Smooth muscle cell (in vitro differentiated cells): ENCODE results near the gene SDCCAG8. TPM values are rescaled to one million over a fixed set of nuclear protein-coding genes. Genes with fewer than 3 reads are reported as not detected.

ENCODE experiments used
- DNase-seq: peaks from one replicate; lab custom pipeline; 2025; ENCODE audit not compliant: unreplicated experiment; lab: John Stamatoyannopoulos, UW
- H2AFZ ChIP-seq: fragments of 200-600 bp; sonication (generic); 2 replicates; pipeline ENCODE4 v1.6.0; 2016; ENCODE audit warnings: antibody characterized with exemption, low read depth, mild to moderate bottlenecking
- H3F3A ChIP-seq: fragments of 200-600 bp; sonication (generic); 2 replicates; pipeline ENCODE4 v1.6.0; 2017; ENCODE audit warnings: antibody characterized with exemption, low read depth
- H3K27ac ChIP-seq: fragments of 200-600 bp; sonication (generic); 2 replicates; pipeline ENCODE4 v1.5.1; 2016; ENCODE audit warnings: low read depth, mild to moderate bottlenecking
- H3K27me3 ChIP-seq: fragments of 200-600 bp; sonication (generic); 2 replicates; pipeline ENCODE4 v1.6.1; 2016; ENCODE audit warnings: low read depth, mild to moderate bottlenecking
- H3K36me3 ChIP-seq: fragments of 200-600 bp; sonication (generic); 2 replicates; pipeline ENCODE4 v1.5.1; 2016; ENCODE audit warnings: low read depth
- H3K4me1 ChIP-seq: fragments of 200-600 bp; sonication (generic); 2 replicates; pipeline ENCODE4 v1.5.1; 2016; ENCODE audit warnings: low read depth
- H3K4me2 ChIP-seq: fragments of 200-600 bp; sonication (generic); 2 replicates; pipeline ENCODE4 v1.6.0; 2016; ENCODE audit warnings: mild to moderate bottlenecking
- H3K4me3 ChIP-seq: fragments of 200-600 bp; sonication (generic); 2 replicates; pipeline ENCODE4 v1.5.1; 2016; ENCODE audit warnings: mild to moderate bottlenecking
- H3K79me2 ChIP-seq: fragments of 200-600 bp; sonication (generic); 2 replicates; pipeline ENCODE4 v1.6.0; 2016; ENCODE audit warnings: low read depth, mild to moderate bottlenecking
- H3K9ac ChIP-seq: fragments of 200-600 bp; sonication (generic); 2 replicates; pipeline ENCODE4 v1.6.0; 2016; ENCODE audit warnings: low read depth
- H3K9me3 ChIP-seq: fragments of 200-600 bp; sonication (generic); replicated peaks from 2 replicates; pipeline ENCODE4 v1.5.1; 2016; ENCODE audit warnings: low read depth
- H4K20me1 ChIP-seq: fragments of 200-600 bp; sonication (generic); 2 replicates; pipeline ENCODE4 v1.6.0; 2016; ENCODE audit warnings: low read depth
- CTCF ChIP-seq: fragments of 200-600 bp; sonication (generic); IDR thresholded peaks from 2 replicates; pipeline ENCODE4 v1.5.1; 2017; ENCODE audit warnings: borderline replicate concordance, mild to moderate bottlenecking, antibody characterized with exemption; ENCODE audit not compliant: insufficient read depth, poor library complexity, severe bottlenecking
- WGBS: methylation state at CpG from one replicate; pipeline ENCODE4 v1.1.7; 2016; ENCODE audit warnings: low lambda C conversion rate; 5-methylcytosine and 5-hydroxymethylcytosine counted together
- polyA plus RNA-seq: library from polyadenylated mRNA; unstranded; fragments of >200 nt; fragmentation: Nextera tagmentation; extraction: Ambion mirVana; gene quantifications from 2 replicates; pipeline ENCODE4 v1.2.1, GENCODE V29; 2016
- total RNA-seq: library from RNA; depleted of rRNA; stranded (reverse); fragments of >200 nt; gene quantifications from 2 replicates; pipeline ENCODE4 v1.2.3, GENCODE V29; 2014

Gene SDCCAG8
- total and polyA plus RNA-seq, 2 experiments from 2014 or later: 30.9 to 33.4 TPM

- Histone ChIP-seq H3K9me3 (peaks cover 20% of the 10 kb centered on the region), H3K27ac (no peak overlapping the region), H4K20me1 (peaks cover 61% of the 10 kb centered on the region), H2AFZ (no peak overlapping the region), H3K4me1 (peaks cover under 1% of the 10 kb centered on the region), H3K79me2 (peaks cover 99% of the 10 kb centered on the region), H3K27me3 (no peaks in the 10 kb centered on the region), H3K4me2 (no peak overlapping the region), H3K36me3 (peaks cover 24% of the 10 kb centered on the region), H3K9ac (no peak overlapping the region), H3K4me3 (no peak overlapping the region), H3F3A (peaks cover 9% of the 10 kb centered on the region)
- TF ChIP-seq CTCF: no peak
- WGBS: 91% methylated on average over 1 of the region's 1 CpG
- DNase-seq: no peak
These were observed 26.3 kb upstream of the SDCCAG8 start for GRCh38 chr1:243229526-243229925.

- H3K36me3 ChIP-seq: peaks cover 20% of the 10 kb centered on the region
- no peak overlapping the region for H3K4me2 ChIP-seq
- peaks cover 63% of the 10 kb centered on the region for H4K20me1 ChIP-seq
- no peak for TF ChIP-seq CTCF
- no peak overlapping the region for H3K4me3 ChIP-seq
- H3K4me1 ChIP-seq: peaks cover 15% of the 10 kb centered on the region
- H3K27me3 ChIP-seq: no peaks in the 10 kb centered on the region
- DNase-seq: no peak
- no peak overlapping the region for H2AFZ ChIP-seq
- H3K9me3 ChIP-seq: peaks cover 20% of the 10 kb centered on the region
- H3K79me2 ChIP-seq: peaks cover 99% of the 10 kb centered on the region
- no peak overlapping the region for H3K9ac ChIP-seq
- H3K27ac ChIP-seq: no peak overlapping the region
- peaks cover 16% of the 10 kb centered on the region for H3F3A ChIP-seq
These were observed 24.9 kb upstream of the SDCCAG8 start for GRCh38 chr1:243230914-243231313.

GRCh38 chr1:243233908-243234307 lies 21.9 kb upstream of the SDCCAG8 start:
- Histone ChIP-seq H3K36me3 (peaks cover 18% of the 10 kb centered on the region), H3K4me1 (peaks cover 26% of the 10 kb centered on the region), H3K27me3 (no peaks in the 10 kb centered on the region), H3K79me2 (peaks cover 99% of the 10 kb centered on the region), H2AFZ (no peak overlapping the region), H3K9ac (no peak overlapping the region), H3K4me2 (peak overlapping the region; percentile 60), H3F3A (peaks cover 20% of the 10 kb centered on the region), H3K4me3 (no peak overlapping the region), H3K9me3 (peaks cover 19% of the 10 kb centered on the region), H4K20me1 (peaks cover 67% of the 10 kb centered on the region), H3K27ac (peak overlapping the region; percentile 74)
- 25% methylated on average over 2 of the region's 2 CpGs for WGBS
- no peak for TF ChIP-seq CTCF
- no peak for DNase-seq

- H3K4me2 ChIP-seq: peak overlapping the region; percentile 60
- DNase-seq: no peak
- peaks cover 26% of the 10 kb centered on the region for H3K4me1 ChIP-seq
- 51% methylated on average over 4 of the region's 4 CpGs for WGBS
- peaks cover 99% of the 10 kb centered on the region for H3K79me2 ChIP-seq
- peaks cover 7% of the 10 kb centered on the region for H3K9me3 ChIP-seq
- no peak overlapping the region for H3K4me3 ChIP-seq
- TF ChIP-seq CTCF: no peak
- H4K20me1 ChIP-seq: peaks cover 68% of the 10 kb centered on the region
- H3K27ac ChIP-seq: peak overlapping the region; percentile 74
- peaks cover 20% of the 10 kb centered on the region for H3F3A ChIP-seq
- H3K27me3 ChIP-seq: no peaks in the 10 kb centered on the region
- no peak overlapping the region for H2AFZ ChIP-seq
- no peak overlapping the region for H3K9ac ChIP-seq
- H3K36me3 ChIP-seq: peaks cover 10% of the 10 kb centered on the region
These were observed 20.7 kb upstream of the SDCCAG8 start for GRCh38 chr1:243234978-243235647.
